Right renal cortex interstitium (tissue), 3 donors: ENCODE data around the gene WDR59. TPM values are rescaled to one million over a fixed set of nuclear protein-coding genes. Genes with fewer than 3 reads are reported as not detected.

Experiments
- DNase-seq, 3 donors: peaks; one replicate each; pipeline ENCODE4 v3.0.0-alpha.2; 2013; ENCODE audit warnings: low read depth in 3 of 3, low spot score in 2 of 3
- polyA plus RNA-seq, 3 donors: library from polyadenylated mRNA; unstranded; fragments of 120-200 nt; gene quantifications; one replicate each; pipeline ENCODE4 v1.2.1, GENCODE V29; 2013; ENCODE audit not compliant: insufficient read length in 3 of 3

WDR59 gene
- polyA plus RNA-seq, 3 donors = 79.0 to 82.1 (median 79.1) TPM

DNA sequence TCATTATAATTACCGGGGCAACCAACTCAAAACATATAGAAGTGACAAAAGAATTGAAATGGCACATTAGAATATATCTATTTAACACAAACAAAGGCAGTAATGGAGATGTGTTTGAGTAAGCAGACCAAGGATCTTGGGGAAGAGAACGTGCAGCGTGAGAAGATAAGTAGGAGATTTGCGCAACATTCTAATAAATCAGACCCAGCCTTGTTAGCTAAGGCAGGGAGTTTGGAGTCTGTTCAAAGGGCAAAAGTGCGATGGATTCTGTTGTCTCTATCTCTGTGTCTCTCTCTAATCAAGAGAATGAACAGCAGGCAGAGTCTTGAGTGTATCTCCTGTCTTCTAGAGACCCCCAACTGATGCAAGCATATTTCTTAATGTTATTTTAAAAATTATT lies 155.3 kb downstream of the WDR59 start:
- DNase-seq = no peak

DNA sequence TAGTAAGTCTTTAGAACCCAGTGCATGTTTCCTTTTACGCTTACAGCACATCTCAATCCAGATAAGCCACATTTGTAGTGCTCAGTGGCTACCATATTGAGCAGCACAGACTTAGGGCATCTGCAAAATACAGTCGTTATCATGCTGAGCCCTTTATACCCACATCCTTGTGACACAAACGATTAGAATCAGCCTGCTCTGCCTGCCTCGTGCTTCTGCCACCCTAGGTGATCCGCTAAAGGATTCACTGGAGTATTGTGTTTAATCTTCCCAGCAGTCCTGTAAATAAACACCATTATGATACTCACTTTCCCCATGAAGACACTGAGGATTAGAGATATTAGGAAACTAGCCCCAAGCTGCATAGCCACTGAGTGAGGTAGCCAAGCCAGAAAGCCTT lies 159.0 kb downstream of the WDR59 start:
- no peak for DNase-seq

DNA sequence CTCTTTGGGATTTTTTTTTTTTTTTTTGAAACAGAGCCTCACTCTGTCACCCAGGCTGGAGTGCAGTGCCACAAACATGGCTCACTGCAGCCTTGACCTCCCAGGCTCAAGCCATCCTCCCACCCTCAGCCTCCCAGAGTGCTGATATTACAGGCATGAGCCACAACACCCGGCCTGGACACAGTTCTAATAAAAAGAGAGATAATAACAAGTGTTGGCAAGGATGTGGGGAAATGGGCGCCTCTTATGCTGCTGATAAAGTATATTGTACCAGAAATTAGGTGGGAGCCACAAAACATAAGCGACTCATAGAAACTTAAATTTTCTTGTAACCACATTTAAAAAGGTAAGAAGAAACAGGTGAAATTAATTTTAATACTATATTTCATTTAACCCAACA lies 159.9 kb downstream of the WDR59 start:
- no peak for DNase-seq

Other genes with a start within 250 kb of the WDR59 start
- gene FA2H, start 210.3 kb downstream of the WDR59 start, polyA plus RNA-seq = 1 to 10 TPM; 2.6 to 3.8 (median 3.1) TPM
- gene ZNRF1, start 13.9 kb upstream of the WDR59 start, polyA plus RNA-seq = 10 to 100 TPM; 28.7 to 29.0 (median 28.7) TPM
- 1 to 10 TPM; 4.9 to 5.7 (median 5.7) TPM for gene LDHD, start 131.7 kb upstream of the WDR59 start, polyA plus RNA-seq
- 10 to 100 TPM; 25.5 to 28.9 (median 28.8) TPM for gene ZFP1, start 163.4 kb upstream of the WDR59 start, polyA plus RNA-seq
- gene CTRB2, start 222.0 kb upstream of the WDR59 start, polyA plus RNA-seq = not detected
- gene CTRB1, start 233.9 kb upstream of the WDR59 start, polyA plus RNA-seq = not detected